Tibial nerve (tissue), 4 donors: ENCODE data around the gene JPH2. TPM values are rescaled to one million over a fixed set of nuclear protein-coding genes. Genes with fewer than 3 reads are reported as not detected.

ENCODE experiments used
- DNase-seq, 2 donors: peaks; one replicate each; pipeline ENCODE4 v3.0.0-alpha.2; 2019; ENCODE audit warnings: low spot score in 2 of 2
- H3K27ac ChIP-seq, 4 donors: fragments of 200-600 bp; sonication (generic) in 3 of 4; one replicate each; pipeline ENCODE4 v1.5.1; 2017 to 2019; ENCODE audit warnings: mild to moderate bottlenecking in 1 of 4
- H3K27me3 ChIP-seq, 2 donors: fragments of 200-600 bp; sonication (generic) in 1 of 2; one replicate each; pipeline versions ENCODE4 v1.5.1 to v1.6.0; 2017 to 2019
- H3K36me3 ChIP-seq, 3 donors: fragments of 200-600 bp; sonication (generic); one replicate each; pipeline ENCODE4 v1.5.1; 2018 to 2019
- H3K4me1 ChIP-seq, 4 donors: fragments of 200-600 bp; sonication (generic) in 3 of 4; one replicate each; pipeline ENCODE4 v1.5.1; 2017 to 2019
- H3K4me3 ChIP-seq, 4 donors: fragments of 200-600 bp; sonication (generic) in 3 of 4; one replicate each; pipeline ENCODE4 v1.5.1; 2017 to 2019; ENCODE audit warnings: mild to moderate bottlenecking in 1 of 4, moderate library complexity in 1 of 4
- H3K9me3 ChIP-seq, 4 donors: fragments of 200-600 bp; sonication (generic) in 3 of 4; one replicate each; pipeline ENCODE4 v1.5.1; 2017 to 2019
- CTCF ChIP-seq, 5 experiments: fragments of 200-600 bp in 3 of 5; fragments of 450-650 bp in 2 of 5; sonication (generic) in 3 of 5; IDR thresholded peaks; one replicate each; pipeline ENCODE4 v1.5.1; 2016 to 2019; ENCODE audit warnings: antibody characterized with exemption in 5 of 5, mild to moderate bottlenecking in 3 of 5, moderate library complexity in 2 of 5
- EP300 ChIP-seq, 2 donors: sonication (generic); formaldehyde crosslinking; IDR thresholded peaks; one replicate each; pipeline ENCODE4 v1.6.1; 2017; ENCODE audit warnings: antibody characterized with exemption in 2 of 2, mild to moderate bottlenecking in 1 of 2
- POLR2A ChIP-seq, 2 donors: fragments of 450-650 bp; IDR thresholded peaks; one replicate each; pipeline ENCODE4 v1.6.1; 2017; ENCODE audit warnings: antibody characterized with exemption in 2 of 2, mild to moderate bottlenecking in 2 of 2, moderate library complexity in 2 of 2
- WGBS, 2 donors: methylation state at CpG; one replicate each; pipeline ENCODE4 v1.1.5; 2018; 5-methylcytosine and 5-hydroxymethylcytosine counted together
- total RNA-seq, 4 donors: library from RNA; depleted of rRNA; stranded (reverse); fragments of >200 nt; gene quantifications; one replicate each; pipeline ENCODE4 v1.1.0, GENCODE V29; 2016

The JPH2 gene
- total RNA-seq, 4 donors from 2014 or later, result 3.1 to 6.3 (median 5.3) TPM

GRCh38 chr20:44231713-44232468 lies 44.9 kb upstream of the JPH2 start:
- H3K27me3 ChIP-seq, result no peaks in the 10 kb centered on the region
- DNase-seq, result no peak
- no peaks in the 10 kb centered on the region for H3K9me3 ChIP-seq
- no peaks in the 10 kb centered on the region for H3K4me1 ChIP-seq
- TF ChIP-seq CTCF (IDR thresholded peaks at IDR 0.05) (no peak), EP300 (IDR thresholded peaks at IDR 0.05) (no peak), POLR2A (IDR thresholded peaks at IDR 0.05) (no peak)
- 64 to 65% methylated on average over 10 of the region's 10 CpGs for WGBS, 2 donors
- no peak overlapping the region for H3K4me3 ChIP-seq
- H3K27ac ChIP-seq, result no peak overlapping the region
- H3K36me3 ChIP-seq, result no peaks in the 10 kb centered on the region

- no peak overlapping the region for H3K27ac ChIP-seq
- TF ChIP-seq POLR2A (IDR thresholded peaks at IDR 0.05), result no peak
- no peak for TF ChIP-seq CTCF (IDR thresholded peaks at IDR 0.05)
- H3K4me3 ChIP-seq, result no peak overlapping the region
- no peak for DNase-seq
- peaks cover 0 to 1% (median 0%) of the 10 kb centered on the region in 3 donors for H3K36me3 ChIP-seq
- 72 to 82% methylated on average over 7 of the region's 7 CpGs for WGBS, 2 donors
- H3K27me3 ChIP-seq, result no peaks in the 10 kb centered on the region
- no peaks in the 10 kb centered on the region for H3K4me1 ChIP-seq
- H3K9me3 ChIP-seq, result no peaks in the 10 kb centered on the region
Observed at GRCh38 chr20:44231193-44231592, 44.2 kb upstream of the JPH2 start.

GRCh38 chr20:44228465-44229258 lies 41.7 kb upstream of the JPH2 start:
- H3K4me1 ChIP-seq, result no peaks in the 10 kb centered on the region
- no peak overlapping the region for H3K27ac ChIP-seq
- peaks cover 0 to 14% (median 0%) of the 10 kb centered on the region in 3 donors for H3K36me3 ChIP-seq
- 69 to 75% methylated on average over 17 of the region's 17 CpGs for WGBS, 2 donors
- no peaks in the 10 kb centered on the region for H3K9me3 ChIP-seq
- no peak overlapping the region for H3K4me3 ChIP-seq
- DNase-seq, result no peak
- no peaks in the 10 kb centered on the region for H3K27me3 ChIP-seq
- TF ChIP-seq EP300 (IDR thresholded peaks at IDR 0.05), result no peak
- TF ChIP-seq CTCF (IDR thresholded peaks at IDR 0.05), result no peak
- TF ChIP-seq POLR2A (IDR thresholded peaks at IDR 0.05), result no peak

GRCh38 chr20:44224637-44225036 lies 37.6 kb upstream of the JPH2 start:
- Histone ChIP-seq H3K27ac (no peak overlapping the region), H3K36me3 (peaks cover 0 to 29% (median 0%) of the 10 kb centered on the region in 3 donors), H3K27me3 (no peaks in the 10 kb centered on the region), H3K9me3 (no peaks in the 10 kb centered on the region), H3K4me3 (no peak overlapping the region), H3K4me1 (no peaks in the 10 kb centered on the region)
- no peak for TF ChIP-seq CTCF (IDR thresholded peaks at IDR 0.05)
- WGBS, 2 donors, result 86 to 89% methylated on average over 5 of the region's 5 CpGs
- DNase-seq, result no peak

- 79 to 81% methylated on average over 5 of the region's 5 CpGs for WGBS, 2 donors
- no peak for DNase-seq
- Histone ChIP-seq H3K36me3 (peaks cover 0 to 36% (median 0%) of the 10 kb centered on the region in 3 donors), H3K9me3 (no peaks in the 10 kb centered on the region), H3K4me3 (no peak overlapping the region), H3K4me1 (peaks cover 0 to under 1% (median 0%) of the 10 kb centered on the region in 4 donors), H3K27me3 (no peaks in the 10 kb centered on the region), H3K27ac (no peak overlapping the region)
- TF ChIP-seq POLR2A (IDR thresholded peaks at IDR 0.05) (no peak), EP300 (IDR thresholded peaks at IDR 0.05) (no peak), CTCF (IDR thresholded peaks at IDR 0.05) (no peak)
Observed at GRCh38 chr20:44223721-44224120, 36.7 kb upstream of the JPH2 start.
